PC-3 (cell line): ENCODE results near the gene EXD3. TPM values are rescaled to one million over a fixed set of nuclear protein-coding genes. Genes with fewer than 3 reads are reported as not detected.

ENCODE experiments used
- ATAC-seq: fragments of 200-7000 bp; cut with Tn5 transposase; 2 replicates; pipeline ENCODE4 v1.9.1; 2020; ENCODE audit warnings: mild to moderate bottlenecking, moderate library complexity
- BruUV-seq: library from RNA; stranded (reverse); fragments of 400-500 nt; replicated peaks from 2 replicates; lab custom pipeline; 2021; lab: Mats Ljungman, UMichigan
- CTCF ChIA-PET: fragments of 300-600 bp; sonication (Branson Sonifier 250); formaldehyde crosslinking; loops from one replicate; lab custom pipeline; 2022; ENCODE audit warnings: antibody characterized with exemption; lab: Charles Lee
- POLR2A ChIA-PET: fragments of 300-600 bp; sonication (Branson Sonifier 250); formaldehyde crosslinking; loops from one replicate; lab custom pipeline; 2022; ENCODE audit warnings: antibody characterized with exemption; ENCODE audit not compliant: unreplicated experiment; lab: Charles Lee
- DNase-seq: peaks from one replicate; pipeline ENCODE4 v3.0.0-alpha.2; 2015
- H2AFZ ChIP-seq: fragments of 300-600 bp; sonication (generic); 2 replicates; pipeline ENCODE4 v1.6.0; 2016; ENCODE audit warnings: antibody characterized with exemption, low read length
- H3F3A ChIP-seq: fragments of 300-600 bp; sonication (generic); one replicate; pipeline ENCODE4 v1.6.0; 2017; ENCODE audit warnings: antibody characterized with exemption, low read length, control low read depth, mild to moderate bottlenecking; ENCODE audit not compliant: unreplicated experiment
- H3K27ac ChIP-seq: fragments of 300-600 bp; sonication (generic); 2 replicates; pipeline ENCODE4 v1.5.1; 2016; ENCODE audit warnings: mild to moderate bottlenecking, low read length
- H3K27me3 ChIP-seq: fragments of 300-600 bp; sonication (generic); 2 replicates; pipeline ENCODE4 v1.6.1; 2016; ENCODE audit warnings: low read length, mixed read lengths
- H3K36me3 ChIP-seq: fragments of 300-600 bp; sonication (generic); 2 replicates; pipeline ENCODE4 v1.6.1; 2016; ENCODE audit warnings: low read depth, mixed run types, low read length, mixed read lengths
- H3K4me1 ChIP-seq: fragments of 300-600 bp; sonication (generic); 2 replicates; pipeline ENCODE4 v1.5.1; 2016; ENCODE audit warnings: low read length; ENCODE audit not compliant: insufficient read depth
- H3K4me2 ChIP-seq: fragments of 300-600 bp; sonication (generic); 2 replicates; pipeline ENCODE4 v1.6.0; 2016; ENCODE audit warnings: low read length
- H3K4me3 ChIP-seq: fragments of 300-600 bp; sonication (generic); 2 replicates; pipeline ENCODE4 v1.5.1; 2016; ENCODE audit warnings: mild to moderate bottlenecking, low read length, mixed read lengths
- H3K79me2 ChIP-seq: fragments of 300-600 bp; sonication (generic); 2 replicates; pipeline ENCODE4 v1.6.1; 2017; ENCODE audit warnings: low read length, mixed read lengths
- H3K9ac ChIP-seq: fragments of 300-600 bp; sonication (generic); 2 replicates; pipeline ENCODE4 v1.6.0; 2016; ENCODE audit warnings: mild to moderate bottlenecking, low read length
- H3K9me2 ChIP-seq: fragments of 300-600 bp; sonication (generic); replicated peaks from 2 replicates; pipeline ENCODE4 v1.6.1; 2016; ENCODE audit warnings: mixed run types, low read length, mixed read lengths
- H3K9me3 ChIP-seq: fragments of 300-600 bp; sonication (generic); 2 replicates; pipeline ENCODE4 v1.6.1; 2016; ENCODE audit warnings: low read length, mixed read lengths
- H4K20me1 ChIP-seq: fragments of 300-600 bp; sonication (generic); 2 replicates; pipeline ENCODE4 v1.6.1; 2016; ENCODE audit warnings: low read length, mixed read lengths
- EZH2 ChIP-seq: fragments of 300-600 bp; sonication (generic); IDR thresholded peaks from one replicate; pipeline ENCODE4 v1.6.1; 2017; ENCODE audit warnings: antibody characterized with exemption, mild to moderate bottlenecking, low read length; ENCODE audit not compliant: unreplicated experiment
- EZH2phosphoT487 ChIP-seq: fragments of 300-600 bp; sonication (generic); IDR thresholded peaks from 2 replicates; pipeline ENCODE4 v1.6.1; 2018; ENCODE audit warnings: mild to moderate bottlenecking, antibody characterized with exemption, low read length, borderline replicate concordance
- intact Hi-C: fragments of 100-400 bp; cut with micrococcal nuclease; formaldehyde crosslinking; loops from 2 replicates; pipeline ENCODE4 v1.9.0; 2023
- total RNA-seq: library from RNA; depleted of rRNA; stranded (reverse); fragments of >200 nt; gene quantifications from 2 replicates; pipeline ENCODE4 v1.2.3, GENCODE V29; 2014
- TF ChIP-seq, protein P1 (sequence below): fragments of 300-600 bp; sonication (generic); conservative IDR thresholded peaks from 2 replicates; pipeline ENCODE4 v1.5.1; 2017; ENCODE audit warnings: antibody characterized with exemption, low read depth, mild to moderate bottlenecking, low read length

The EXD3 gene
- total RNA-seq, 1 experiment from 2014 or later = 1.9 TPM

GRCh38 chr9:137447722-137448601, 25.0 kb upstream of the EXD3 start:
- Histone ChIP-seq H3K27me3 (no peaks in the 10 kb centered on the region), H3K9me2 (no peaks in the 10 kb centered on the region), H2AFZ (no peak overlapping the region), H3K9me3 (no peaks in the 10 kb centered on the region), H3K4me3 (no peak overlapping the region), H3K4me2 (no peak overlapping the region), H3K4me1 (peaks cover 7% of the 10 kb centered on the region; the same call in 1 of the 2 replicates), H3F3A (no peaks in the 10 kb centered on the region), H4K20me1 (no peaks in the 10 kb centered on the region), H3K9ac (no peak overlapping the region), H3K27ac (no peak overlapping the region), H3K79me2 (no peaks in the 10 kb centered on the region), H3K36me3 (no peaks in the 10 kb centered on the region)
- TF ChIP-seq, protein P1, sequence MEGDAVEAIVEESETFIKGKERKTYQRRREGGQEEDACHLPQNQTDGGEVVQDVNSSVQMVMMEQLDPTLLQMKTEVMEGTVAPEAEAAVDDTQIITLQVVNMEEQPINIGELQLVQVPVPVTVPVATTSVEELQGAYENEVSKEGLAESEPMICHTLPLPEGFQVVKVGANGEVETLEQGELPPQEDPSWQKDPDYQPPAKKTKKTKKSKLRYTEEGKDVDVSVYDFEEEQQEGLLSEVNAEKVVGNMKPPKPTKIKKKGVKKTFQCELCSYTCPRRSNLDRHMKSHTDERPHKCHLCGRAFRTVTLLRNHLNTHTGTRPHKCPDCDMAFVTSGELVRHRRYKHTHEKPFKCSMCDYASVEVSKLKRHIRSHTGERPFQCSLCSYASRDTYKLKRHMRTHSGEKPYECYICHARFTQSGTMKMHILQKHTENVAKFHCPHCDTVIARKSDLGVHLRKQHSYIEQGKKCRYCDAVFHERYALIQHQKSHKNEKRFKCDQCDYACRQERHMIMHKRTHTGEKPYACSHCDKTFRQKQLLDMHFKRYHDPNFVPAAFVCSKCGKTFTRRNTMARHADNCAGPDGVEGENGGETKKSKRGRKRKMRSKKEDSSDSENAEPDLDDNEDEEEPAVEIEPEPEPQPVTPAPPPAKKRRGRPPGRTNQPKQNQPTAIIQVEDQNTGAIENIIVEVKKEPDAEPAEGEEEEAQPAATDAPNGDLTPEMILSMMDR = no peak
- no peak for TF ChIP-seq EZH2phosphoT487
- TF ChIP-seq EZH2 = no peak
- intact Hi-C loops = loop anchor here (5.0 kb wide), 1 partner anchor 161 kb away; no protein-coding TSS in a partner anchor
- POLR2A ChIA-PET = no interaction called here
- CTCF ChIA-PET = interaction anchor here (0.6 kb wide), 1 partner anchor 25 kb away, joined by 3 read pairs; the partner anchor contains the start of gene EXD3
- BruUV-seq = no TSS peak
- ATAC-seq (no peak), DNase-seq (no peak)

DNA sequence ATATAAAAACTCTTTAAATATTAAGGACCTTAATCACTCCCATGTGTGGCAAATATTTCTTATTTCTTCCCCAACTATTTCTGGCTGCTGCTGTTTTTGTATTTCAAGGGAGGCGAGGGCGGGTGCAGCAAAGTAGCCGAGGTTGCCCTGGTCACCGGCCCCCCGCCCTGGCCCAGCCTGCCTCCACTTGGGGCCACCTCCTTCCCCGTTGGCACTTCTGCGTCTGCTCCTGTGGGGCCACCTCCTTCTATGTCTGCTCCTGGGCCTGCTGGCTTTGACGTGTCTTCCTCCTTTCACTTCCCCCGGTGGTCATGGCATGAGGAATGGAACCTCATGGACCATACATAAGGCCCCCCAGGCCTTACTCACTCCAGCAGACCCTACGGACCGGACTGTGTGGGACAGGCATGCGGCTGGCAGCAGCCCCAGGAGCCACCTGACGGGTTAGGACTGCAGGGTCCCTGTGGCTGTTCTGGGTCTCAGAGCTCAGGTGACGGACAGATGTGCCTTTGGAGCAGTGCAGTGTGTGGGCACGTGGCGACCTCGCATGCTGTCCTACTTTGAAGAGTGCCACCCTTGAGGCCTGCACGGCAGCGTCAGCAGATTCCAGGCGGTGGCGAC, 24.0 kb upstream of the EXD3 start:
- Histone ChIP-seq H3K4me1 (peaks cover 7% of the 10 kb centered on the region; the same call in 1 of the 2 replicates), H4K20me1 (no peaks in the 10 kb centered on the region), H3K36me3 (no peaks in the 10 kb centered on the region), H3K27me3 (no peaks in the 10 kb centered on the region), H2AFZ (no peak overlapping the region), H3K4me2 (no peak overlapping the region), H3K9me3 (no peaks in the 10 kb centered on the region), H3F3A (no peaks in the 10 kb centered on the region), H3K27ac (no peak overlapping the region), H3K79me2 (no peaks in the 10 kb centered on the region), H3K9me2 (no peaks in the 10 kb centered on the region), H3K4me3 (no peak overlapping the region), H3K9ac (no peak overlapping the region)
- intact Hi-C loops = loop anchor here (5.0 kb wide), 1 partner anchor 160 kb away; no protein-coding TSS in a partner anchor
- no peak for ATAC-seq
- ChIA-PET POLR2A (interaction anchor here (0.6 kb wide), 1 partner anchor 104 kb away, joined by 4 read pairs; no protein-coding TSS in a partner anchor), CTCF (interaction anchor here (0.6 to 0.8 kb wide), 2 partner anchors 24 to 160 kb away, joined by 3 to 4 read pairs; partner anchors contain the start of gene EXD3)
- no peak for DNase-seq
- no TSS peak for BruUV-seq
- TF ChIP-seq EZH2 = no peak
- no peak for TF ChIP-seq EZH2phosphoT487
- TF ChIP-seq, protein P1 = no peak
